ENCODE data around the gene FOXD3.

Gene FOXD3

GRCh38 chr1:63322114-63322943 lies at the start of gene FOXD3:
FOXD3 (plus strand) TSS chr1:63322567; CDS start chr1:63323059, 492 bp downstream.
- DNase-seq (ENCODE audit: low spot score), result peak; percentile 64

GRCh38 chr1:63272811-63273210 lies 49.6 kb upstream of the FOXD3 start:
- no peak for DNase-seq (ENCODE audit: low spot score)

DNA sequence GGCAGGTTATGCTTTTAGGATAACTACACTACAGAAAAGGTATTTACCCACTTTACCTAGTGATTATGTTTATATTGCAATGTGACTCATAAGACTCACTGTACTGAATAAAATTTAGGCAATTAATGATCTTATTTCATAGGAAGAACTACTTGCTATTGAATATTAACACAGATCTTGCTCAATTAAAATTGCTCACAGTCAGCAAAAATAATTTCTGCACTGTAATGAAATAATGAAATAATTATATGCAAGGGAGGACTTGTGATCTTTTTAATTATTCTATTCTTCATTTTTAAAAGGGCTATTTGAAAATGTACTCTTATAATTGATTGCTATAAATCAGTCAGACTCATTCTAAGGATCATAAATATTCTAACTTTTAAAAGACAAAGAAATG lies 48.0 kb upstream of the FOXD3 start:
- DNase-seq (ENCODE audit: low spot score), result no peak

DNA sequence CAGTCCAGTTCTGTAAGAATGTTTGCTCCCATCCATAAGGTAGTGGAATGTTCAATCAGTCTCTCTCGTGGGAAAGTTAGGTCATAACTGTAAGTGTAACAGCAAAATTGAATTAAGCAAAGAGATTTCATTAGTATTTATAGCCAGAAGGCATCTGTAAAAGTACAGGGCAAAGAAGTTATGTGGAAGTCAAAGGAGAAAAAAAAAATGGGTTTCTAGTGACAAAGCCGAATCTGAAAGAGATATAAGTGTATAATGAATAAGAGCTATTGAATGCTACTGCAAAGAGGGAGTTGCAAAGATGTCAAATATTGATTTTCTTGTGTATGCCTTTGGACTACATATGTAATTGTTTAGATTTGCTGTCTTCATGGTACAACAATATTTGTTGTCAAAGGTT lies 47.4 kb upstream of the FOXD3 start:
- no peak for DNase-seq (ENCODE audit: low spot score)

- DNase-seq (ENCODE audit: low spot score), result no peak
Measured at GRCh38 chr1:63276624-63277023, 45.7 kb upstream of the FOXD3 start.

DNA sequence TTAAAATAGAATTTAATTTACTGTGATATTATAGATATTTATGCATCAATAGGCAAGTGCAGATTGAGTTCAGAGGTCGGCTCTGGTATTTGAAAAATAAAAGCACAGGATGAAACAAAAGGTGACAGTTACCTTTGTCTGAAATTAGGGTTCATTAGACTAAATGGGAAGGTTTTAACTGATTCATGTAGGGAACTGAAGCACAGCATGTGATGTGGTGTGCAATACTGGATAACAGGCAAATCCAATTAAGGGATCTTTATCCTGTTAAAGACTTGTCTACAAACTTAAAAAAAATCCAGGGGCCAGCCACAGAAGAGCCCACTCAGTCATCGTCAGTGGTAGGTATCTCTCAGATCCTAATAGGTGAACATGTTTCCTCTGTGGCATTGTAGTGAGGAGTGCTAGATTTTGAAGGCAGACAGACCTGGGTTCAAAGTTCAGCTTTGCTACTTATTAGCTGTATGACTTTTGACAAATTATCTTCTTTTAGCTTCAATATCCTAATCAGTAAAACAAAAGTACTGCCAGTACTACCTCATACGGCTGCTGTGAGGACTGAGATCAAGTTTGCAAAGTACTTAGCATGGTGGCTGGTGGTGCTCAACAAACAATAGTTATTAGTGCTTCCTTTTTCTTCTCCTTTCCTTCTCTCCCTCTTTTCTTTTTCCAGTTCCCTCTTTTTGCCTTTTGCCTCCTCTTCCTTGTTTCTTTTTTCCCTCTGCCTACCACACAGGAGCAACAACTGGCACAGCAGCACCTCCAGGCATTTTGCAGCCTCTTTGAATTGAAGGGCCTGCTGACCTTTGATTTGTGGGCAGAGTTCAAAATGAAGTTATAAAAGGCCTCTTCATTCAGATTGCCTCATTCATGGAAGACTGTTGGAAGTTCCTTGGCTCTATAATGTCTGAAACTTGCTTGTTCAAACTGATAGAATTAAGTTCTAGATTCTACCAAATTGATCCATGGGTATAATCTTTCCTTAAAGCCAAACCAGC lies 44.9 kb upstream of the FOXD3 start:
- no peak for DNase-seq (ENCODE audit: low spot score)

GRCh38 chr1:63281753-63282152 lies 40.6 kb upstream of the FOXD3 start:
- no peak for DNase-seq (ENCODE audit: low spot score)

DNA sequence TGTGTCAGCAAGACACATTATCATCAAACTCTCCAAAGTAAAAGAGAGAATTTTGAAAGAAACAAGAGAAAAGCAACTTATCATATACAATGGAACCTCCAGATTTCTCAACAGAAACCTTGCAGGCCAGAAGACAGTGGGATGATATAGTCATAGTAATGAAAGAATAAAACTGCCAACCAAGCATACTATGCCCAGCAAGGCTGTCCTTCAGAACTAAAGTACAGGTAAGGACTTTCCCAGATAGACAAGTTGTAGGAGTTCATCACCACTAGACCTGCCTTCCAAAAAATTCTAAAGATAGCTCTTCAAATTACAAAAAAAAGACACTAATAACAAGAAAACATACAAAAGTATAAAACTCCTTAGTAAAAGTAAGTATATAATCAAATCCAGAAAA lies 33.2 kb upstream of the FOXD3 start:
- no peak for DNase-seq (ENCODE audit: low spot score)

DNA sequence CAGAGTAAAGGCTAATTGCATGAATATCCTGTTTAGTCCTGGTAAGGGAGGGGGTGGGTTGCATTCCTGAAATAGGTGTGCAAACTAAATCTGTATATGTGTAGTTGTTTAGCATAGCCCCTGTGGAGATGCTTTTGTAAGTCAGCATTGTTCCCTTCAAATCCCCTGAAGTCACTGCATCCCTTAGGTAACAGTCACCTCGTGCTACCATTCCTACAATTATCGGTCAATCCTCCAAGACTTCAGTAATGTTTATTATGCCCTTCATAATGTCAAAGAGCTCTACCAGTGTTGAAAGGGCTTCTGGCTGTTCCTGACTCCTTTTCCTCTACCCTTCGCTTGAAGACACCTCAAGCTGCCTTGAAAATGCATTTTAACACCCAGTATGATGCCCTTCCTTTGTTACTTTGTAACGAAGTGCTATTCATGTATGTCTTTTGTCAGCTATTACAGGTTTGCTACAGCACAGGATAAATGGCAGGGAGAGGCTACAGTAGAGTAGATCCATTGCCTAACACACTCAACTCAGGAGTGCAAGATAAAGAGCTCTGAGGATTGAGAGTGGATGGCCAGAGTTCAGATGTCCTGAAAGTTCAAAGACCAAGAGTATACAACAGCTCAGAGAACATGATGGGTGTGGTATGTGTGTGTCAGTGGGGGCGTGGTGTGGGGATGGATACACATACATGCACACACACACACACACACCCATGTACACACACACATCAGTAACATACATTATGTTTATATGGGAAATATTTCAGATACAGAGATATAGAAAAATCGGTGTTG lies 27.4 kb upstream of the FOXD3 start:
- peak; percentile 50 for DNase-seq (ENCODE audit: low spot score)

GRCh38 chr1:63304410-63304809 lies 18.0 kb upstream of the FOXD3 start:
- DNase-seq (ENCODE audit: low spot score), result no peak

DNA sequence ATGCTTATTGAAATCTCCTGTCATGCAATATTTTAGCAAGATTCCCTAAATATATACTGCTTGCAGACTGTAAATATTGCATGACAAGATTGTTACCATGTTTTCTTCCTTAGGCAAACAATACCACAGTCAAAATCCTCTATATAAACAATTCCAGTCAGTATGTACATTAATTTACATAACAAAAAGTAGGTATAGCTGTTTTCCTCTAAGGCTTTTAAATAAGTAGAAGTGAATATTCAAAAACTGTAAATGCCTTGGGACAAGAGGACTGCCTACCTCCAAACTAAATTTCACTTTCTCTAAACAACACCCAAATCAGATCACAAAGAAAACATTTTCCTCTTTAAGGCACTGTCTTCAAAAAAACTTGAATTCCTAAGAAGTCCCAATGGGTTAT lies 17.3 kb upstream of the FOXD3 start:
- no peak for DNase-seq (ENCODE audit: low spot score)

- DNase-seq (ENCODE audit: low spot score), result no peak
Measured at GRCh38 chr1:63307196-63307794, 15.1 kb upstream of the FOXD3 start.

GRCh38 chr1:63316598-63316983 lies 5.8 kb upstream of the FOXD3 start:
- no peak for DNase-seq (ENCODE audit: low spot score)

- DNase-seq (ENCODE audit: low spot score), result peak; percentile 89
Measured at GRCh38 chr1:63316984-63317816, 5.2 kb upstream of the FOXD3 start.

GRCh38 chr1:63317817-63318152 lies 4.6 kb upstream of the FOXD3 start:
- DNase-seq (ENCODE audit: low spot score), result no peak

- DNase-seq (ENCODE audit: low spot score), result no peak
Measured at GRCh38 chr1:63318201-63318979, 4.0 kb upstream of the FOXD3 start.

DNA sequence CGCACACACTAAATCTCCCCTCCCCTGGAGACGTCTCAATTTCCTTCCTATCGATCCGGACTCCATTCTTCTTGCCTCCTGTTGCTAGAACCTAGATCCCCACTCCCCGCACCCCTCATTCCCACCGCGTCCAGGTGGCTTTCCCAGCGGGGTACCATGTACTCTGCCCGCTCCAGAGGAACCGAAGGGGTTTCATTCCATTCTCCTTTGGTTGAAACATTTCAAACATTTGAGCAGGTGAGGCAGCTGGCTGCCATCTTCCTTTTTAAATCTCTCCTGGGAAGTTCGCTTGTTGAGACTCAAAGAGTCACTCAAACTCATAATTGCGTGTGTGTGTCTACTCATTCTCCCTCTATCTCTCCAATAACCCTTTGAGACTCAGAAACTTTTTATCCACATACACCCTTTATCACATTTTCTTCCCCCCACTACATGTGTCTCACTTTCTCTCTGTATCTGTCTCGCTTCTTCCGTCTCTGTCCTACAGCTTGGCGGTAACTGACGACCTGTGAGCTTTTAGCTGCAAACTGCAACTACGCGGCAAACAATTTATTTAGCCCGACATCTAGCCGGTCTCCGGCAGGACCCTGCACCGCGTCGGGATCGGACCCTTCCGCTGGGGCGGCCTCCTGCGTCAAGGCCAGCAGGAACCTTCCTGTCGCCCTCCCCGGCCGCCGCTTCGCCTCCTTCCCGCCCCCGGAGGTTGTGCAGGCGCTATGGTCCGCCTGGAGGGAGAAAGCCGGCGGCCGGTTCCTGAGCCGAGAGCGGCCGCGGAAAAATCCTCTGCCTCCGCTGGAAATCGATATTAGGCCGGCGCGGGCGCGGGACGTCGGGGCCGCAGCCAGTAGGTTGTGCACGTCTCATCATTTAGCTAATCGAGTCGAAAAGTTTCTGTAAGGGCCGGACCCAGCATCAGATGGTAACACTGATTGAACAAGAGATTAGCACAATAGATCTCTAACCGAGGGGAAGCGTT lies 3.0 kb upstream of the FOXD3 start:
- DNase-seq (ENCODE audit: low spot score), result peak; percentile 31

DNA sequence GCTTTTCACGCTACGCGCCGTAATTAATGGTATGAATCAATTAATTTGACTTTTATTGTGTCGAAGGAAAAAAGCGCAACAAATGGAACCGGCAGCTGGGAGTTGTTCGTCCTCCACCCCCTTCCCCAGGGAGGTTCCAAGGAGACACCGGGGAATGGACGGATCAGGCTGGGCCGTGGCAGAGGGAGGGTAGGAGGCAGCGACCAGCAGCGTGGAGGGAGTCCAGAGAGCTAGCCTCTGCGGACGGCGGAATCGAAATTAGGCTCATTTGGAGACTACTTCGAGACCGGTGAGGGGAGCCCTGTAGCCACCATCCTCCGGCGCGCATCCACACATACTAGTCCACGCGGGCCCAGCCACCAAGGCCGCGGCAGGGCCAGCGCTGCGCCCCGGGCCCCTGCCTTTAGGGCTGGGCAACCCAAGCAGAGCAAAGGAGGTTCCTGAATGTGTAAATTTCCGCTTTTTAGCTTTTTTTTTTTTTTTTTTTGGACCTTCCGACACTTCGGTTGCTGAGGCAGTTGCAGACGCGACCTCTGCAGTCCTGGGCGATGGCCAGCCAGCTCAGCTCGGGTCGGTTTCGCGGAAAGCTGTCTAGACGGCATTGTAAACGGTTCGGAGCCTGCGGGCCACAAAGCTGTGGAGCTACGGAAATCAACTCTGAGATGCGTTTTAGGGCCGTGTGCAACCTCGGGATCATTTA lies 2.2 kb upstream of the FOXD3 start:
- no peak for DNase-seq (ENCODE audit: low spot score)
